Measurements from ENCODE around the gene C1QTNF3.
"Not testable (repeated sequence)": the region's sequence is repeated elsewhere in the genome, so short reads cannot be mapped to it uniquely, and the experiment has no call there.

The C1QTNF3 gene

DNA sequence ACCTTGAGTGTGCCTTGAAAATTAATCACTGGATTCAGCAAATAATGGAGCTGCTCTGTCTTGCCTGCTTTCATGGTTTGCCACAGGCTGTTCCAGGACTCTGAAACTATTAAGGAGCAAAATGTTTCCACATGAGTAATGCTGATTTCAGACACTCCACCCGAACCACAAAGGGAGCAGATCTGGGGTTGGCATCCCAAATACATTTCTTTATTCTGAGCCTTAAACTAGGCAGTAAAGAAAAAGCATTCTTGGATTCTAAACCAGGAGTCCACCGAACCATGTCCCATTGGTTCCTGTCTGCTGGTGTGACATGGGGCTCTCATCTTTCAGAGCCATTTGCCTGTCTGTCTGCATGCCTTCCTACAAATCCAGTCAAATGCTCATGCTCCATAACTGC lies 10.1 kb upstream of the C1QTNF3 start:
- DNase-seq (ENCODE audit: low read depth in 2 of 3, low spot score in 1 of 3), result no peak

DNA sequence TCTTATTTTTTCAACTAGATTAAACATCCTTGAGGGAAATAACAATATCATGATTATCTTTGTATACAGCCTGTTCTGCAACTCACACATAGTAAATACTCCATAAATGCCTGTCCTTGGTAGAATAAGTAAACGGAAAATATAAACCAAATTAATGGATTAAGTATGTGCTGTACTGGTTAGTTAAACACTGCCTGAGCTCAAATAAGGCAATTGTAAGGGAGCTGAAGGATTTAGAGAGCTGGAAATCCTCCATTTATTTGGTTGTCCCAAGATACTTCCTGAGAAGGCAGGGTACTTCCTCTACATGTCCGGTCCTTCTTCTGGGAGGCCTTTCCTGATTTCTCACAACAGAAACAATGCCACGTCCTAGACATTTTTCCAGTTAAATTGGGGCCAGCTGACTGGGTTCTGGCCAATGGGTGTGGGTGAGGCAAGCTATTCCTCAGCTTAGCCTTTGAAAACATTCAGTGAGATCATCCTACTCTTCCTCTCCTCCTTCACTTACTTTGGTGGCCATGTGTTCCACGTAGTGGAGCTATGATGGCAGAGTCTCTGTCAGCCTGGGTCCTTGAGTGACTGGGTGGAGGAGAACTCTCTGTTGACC lies 8.5 kb upstream of the C1QTNF3 start:
- DNase-seq (ENCODE audit: low read depth in 2 of 3, low spot score in 1 of 3), result no peak

DNA sequence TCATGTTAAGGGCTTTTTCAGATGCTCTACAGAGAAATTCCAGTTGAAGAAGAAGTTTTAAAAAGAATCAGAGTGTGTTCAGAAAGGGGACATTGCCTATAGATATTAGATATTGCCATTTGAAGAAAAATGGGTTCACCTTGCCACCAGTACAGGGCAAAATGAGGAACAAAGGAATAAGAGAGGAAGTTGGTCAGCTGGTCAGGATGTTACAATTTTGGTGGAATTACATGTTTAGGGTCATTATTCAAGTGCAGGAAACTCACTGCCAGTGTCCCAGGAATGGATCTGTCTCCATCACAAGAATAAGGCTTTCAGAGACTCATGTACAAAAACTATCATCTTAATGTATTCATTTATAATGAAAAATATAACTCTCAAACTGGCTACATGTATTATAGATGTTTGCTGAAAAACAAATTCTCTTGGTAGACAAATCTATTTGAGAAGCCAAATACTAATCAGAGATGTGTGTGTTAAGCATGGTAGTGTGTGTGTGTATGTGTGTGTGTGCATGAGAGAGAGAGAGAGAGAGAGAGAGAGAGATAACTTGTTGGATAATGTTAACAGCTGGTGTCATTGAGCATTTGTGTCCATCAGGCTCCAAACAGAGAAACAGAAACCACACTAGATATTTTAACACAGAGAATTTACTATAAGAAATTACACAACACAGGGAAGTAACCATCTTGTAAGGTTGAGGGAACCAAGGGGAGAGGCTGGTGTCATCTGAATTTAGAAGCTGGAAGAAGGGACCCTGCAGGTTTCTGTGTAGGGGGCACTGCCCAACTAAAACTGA lies 5.0 kb upstream of the C1QTNF3 start:
- no peak for DNase-seq (ENCODE audit: low read depth in 2 of 3, low spot score in 1 of 3)

DNA sequence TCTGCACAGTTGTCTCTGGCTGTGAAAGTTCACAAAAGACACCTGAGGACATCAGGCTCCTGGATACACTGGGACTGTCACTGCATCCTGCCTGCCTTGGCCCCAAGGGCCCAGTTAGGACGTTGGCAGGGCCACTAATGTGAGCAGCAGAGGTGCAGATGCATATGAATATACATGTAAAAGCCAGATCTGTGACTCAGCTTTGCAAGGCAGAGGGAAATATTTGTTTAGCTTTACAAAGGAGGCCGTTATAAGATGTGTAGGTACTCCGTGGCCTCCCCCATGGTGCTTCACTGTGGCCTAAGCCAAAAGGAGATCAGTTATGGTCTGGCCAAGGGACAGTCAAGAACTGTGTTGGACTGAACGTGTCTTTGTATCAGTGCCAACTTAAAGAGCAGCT lies 4.1 kb upstream of the C1QTNF3 start:
- DNase-seq (ENCODE audit: low read depth in 2 of 3, low spot score in 1 of 3), result no peak

DNA sequence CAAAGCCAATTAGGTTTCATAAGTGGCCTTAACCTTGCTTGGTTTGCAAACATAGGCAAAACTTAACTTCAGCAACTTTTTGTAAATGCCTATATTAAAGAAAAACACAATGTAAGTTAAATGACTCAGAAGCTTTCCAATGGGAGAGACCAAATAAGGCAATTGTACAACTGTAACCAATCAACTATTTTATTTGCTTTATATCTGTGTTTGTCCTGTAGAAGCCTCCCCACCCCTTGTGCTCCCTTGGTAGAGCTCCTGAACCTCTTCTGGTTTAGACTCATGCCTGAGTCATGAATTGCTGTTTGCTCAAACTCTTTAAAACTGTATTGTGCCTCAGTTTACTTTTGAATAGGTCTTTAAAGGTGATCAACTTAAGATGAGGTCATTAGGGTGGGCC lies 3.0 kb upstream of the C1QTNF3 start:
- DNase-seq (ENCODE audit: low read depth in 2 of 3, low spot score in 1 of 3), result no peak

DNA sequence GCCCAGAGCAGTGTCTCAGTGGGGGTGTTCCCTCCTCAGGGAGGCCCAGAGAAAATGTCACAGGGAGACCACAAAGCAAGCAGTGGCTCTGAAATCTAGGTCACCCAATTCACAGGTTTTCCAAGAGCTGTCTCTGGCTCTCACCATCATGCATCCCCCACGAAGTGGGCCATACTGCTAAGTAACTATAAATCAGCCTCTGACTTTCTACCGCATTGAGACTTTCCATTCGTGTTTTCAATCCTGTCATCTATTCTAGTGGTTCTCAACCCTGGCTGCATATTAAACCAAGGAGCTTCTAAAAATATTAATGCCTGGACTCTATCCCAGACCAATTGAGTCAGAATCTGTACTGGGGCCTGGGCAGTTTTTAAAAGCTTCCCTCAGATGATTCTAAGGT lies 2.0 kb upstream of the C1QTNF3 start:
- no peak for DNase-seq (ENCODE audit: low read depth in 2 of 3, low spot score in 1 of 3)

DNA sequence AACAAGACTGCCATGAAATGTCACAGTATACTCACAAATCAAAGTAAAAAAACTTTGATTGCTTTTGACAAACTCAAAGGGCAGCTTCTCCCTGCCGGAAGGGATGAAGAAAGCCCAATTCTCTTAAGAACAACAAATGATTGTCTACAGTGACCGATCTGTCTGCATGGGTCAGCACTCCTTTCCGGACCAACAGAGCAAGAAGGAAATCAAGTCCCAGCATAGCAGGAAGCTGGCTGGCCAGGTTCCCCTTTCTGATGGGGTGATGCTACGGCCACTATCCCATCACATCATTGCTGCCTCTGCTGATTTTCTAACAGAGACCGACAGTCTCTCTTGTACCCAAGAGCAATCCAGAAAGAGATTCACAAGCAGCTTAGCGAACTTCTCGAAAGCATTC lies 692 bp downstream of the C1QTNF3 start:
- DNase-seq (ENCODE audit: low read depth in 2 of 3, low spot score in 1 of 3), result no peak

DNA sequence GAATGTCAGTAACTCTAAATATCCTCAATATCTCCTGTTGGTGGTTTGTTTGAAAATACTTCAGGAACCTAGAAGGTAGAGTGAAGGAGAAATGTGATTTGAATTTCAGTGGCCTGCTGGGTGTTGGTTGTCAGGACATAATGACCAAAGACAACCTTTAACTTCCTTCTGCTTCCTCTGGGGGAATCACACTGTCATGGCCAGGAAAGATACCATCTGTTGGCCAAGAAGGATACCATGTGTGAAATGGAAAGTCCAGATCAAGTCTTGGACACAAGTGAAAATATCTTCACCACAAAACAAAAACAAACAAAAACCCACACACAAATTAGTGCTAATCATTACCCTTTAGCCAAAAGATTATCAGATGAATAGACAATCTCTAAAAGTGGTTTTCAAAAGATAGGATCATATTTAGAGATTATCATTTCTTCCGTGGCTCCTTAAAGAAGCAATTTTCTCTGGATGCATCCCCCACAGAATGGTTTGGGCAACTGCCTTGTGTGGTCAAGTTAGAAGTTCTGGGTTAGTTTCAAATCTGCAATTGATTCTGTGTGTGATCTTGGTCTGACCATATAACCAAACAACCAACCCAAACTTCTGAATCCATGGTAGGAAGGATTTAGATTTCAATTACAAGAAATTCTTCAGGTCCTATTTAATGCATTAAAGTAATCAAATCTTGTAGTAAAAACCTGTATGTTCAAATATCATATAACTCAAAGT lies 1.6 kb downstream of the C1QTNF3 start:
- DNase-seq (ENCODE audit: low read depth in 2 of 3, low spot score in 1 of 3), result no peak

DNA sequence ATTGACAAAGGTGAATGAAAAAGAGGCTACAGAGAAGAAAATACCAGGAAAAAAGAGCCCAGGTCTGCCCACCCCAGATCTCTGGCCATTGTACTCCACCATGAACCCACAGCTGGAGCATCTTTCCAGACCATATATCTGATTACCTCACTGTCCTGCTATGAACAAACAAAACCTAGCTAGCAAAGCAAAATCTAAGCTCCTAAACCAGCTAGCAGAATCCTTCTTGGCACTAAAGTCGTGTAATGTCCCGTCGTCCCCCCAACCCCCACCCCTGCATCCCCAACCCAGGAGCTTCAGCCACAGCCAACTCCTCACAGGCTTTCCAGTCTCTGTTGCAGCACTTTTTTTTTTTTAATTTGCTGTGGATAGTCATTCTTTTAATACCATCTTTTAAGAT lies 2.5 kb downstream of the C1QTNF3 start:
- DNase-seq (ENCODE audit: low read depth in 2 of 3, low spot score in 1 of 3), result no peak

DNA sequence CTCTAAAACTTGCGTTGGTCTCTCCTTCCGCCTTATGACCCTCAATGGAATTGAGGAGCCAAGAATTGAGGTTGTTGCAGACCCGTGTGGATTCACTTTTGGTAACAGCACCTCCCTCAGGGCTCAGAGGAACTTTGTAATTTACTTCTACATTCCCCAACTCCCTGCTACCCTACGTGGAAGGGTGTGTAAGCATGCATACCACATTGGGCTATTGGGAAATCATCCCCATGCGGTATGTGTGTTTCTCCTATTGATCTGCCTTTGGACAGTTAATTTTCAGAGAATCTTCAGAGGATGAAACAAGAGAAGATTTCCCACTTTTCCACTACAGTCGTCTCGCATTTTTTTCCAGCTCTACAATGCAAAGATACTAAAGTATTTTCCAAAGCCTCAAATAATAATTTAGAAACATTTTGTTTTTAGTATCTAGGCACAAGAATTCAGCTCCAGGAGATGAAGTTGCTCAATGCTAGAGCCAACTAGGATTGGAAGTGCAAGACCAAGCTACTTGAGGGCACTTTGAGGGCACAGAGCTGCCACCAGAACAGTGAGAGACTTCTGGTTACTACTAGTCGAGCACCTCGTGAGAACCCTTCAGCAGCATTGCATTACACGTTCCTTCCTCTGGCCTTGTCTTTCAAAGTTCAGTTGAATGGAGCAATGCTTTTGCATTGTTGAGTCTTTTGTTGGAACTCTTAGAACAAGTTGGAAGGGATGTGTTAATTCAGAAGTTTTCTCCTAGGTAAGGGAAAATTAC lies 3.4 kb downstream of the C1QTNF3 start:
- no peak for DNase-seq (ENCODE audit: low read depth in 2 of 3, low spot score in 1 of 3)

DNA sequence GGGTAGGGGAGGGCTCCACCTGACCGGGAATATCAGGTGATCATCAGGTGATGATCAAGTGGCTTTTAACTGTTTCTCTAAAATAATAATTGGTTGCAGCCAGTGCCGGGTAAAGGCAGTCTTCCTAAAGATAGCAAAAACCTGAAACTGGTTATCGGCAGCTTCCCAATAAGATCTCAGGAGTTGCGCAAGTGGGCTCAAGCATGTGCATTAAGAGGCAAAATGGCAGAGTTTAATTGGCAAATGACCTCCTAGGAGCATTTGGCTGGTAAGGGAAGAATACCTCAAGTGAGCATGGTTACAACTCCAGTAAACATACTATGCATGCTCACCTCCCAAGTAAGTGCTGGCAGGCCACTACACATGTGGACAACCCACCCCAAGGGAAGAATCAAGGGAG lies 4.2 kb downstream of the C1QTNF3 start:
- DNase-seq (ENCODE audit: low read depth in 2 of 3, low spot score in 1 of 3), result no peak

DNA sequence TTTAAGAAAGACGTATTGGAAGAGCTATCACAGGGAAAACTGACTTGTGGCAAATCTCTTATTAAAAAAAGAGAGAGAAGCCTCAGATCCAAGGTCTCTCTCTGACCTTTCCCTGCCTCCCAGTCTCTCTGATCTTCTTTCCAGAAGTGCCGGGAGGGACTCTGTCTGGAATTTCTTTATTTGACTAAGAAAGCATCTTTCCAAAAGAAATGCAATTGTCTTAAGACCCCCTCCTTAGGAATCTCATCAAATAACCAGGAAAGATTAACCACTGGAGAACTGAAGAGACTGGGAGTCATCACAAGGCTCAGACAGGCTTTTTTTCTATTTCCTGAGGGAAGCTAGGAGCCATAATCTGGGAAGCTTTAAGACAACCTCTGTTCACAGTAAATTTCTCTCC lies 4.6 kb downstream of the C1QTNF3 start:
- no peak for DNase-seq (ENCODE audit: low read depth in 2 of 3, low spot score in 1 of 3)

DNA sequence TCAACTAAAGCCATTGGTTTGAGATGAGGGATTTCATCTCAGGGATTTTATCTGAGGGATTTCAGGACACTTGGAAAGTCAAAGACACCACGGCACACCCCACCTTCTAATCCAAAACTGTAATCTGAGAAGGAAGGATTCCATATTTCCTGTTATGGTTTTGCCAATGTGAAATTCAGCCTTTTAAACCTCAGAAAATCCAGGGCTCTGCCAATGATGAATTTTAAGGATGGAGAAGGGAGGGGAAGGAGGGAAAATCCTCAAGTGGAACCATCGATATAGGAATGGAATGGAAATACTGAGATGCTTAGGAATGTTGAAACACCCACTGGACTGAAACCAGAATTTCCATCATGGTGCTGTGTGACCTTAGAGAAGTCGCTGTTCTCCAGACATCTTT lies 5.3 kb downstream of the C1QTNF3 start:
- no peak for DNase-seq (ENCODE audit: low read depth in 2 of 3, low spot score in 1 of 3)

DNA sequence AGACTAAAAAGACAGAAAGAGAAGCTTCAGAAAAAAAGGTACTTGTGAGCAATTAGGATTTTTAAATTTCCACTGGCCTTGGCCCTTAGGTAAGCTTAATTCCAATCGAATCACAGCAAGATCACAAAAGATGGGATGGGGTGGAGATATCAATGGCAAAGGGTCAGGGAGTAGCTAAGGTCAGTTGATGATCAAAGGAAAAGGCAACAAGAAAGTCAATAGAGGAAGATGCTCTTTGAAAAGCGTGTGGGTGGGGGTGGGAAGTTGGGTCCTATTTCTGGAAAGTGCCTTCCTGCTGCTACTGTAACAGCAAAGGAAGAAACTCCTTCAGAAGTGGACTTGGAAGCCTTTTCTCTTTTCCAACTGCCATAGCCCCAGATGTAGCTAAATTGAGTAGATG lies 7.3 kb downstream of the C1QTNF3 start:
- DNase-seq (ENCODE audit: low read depth in 2 of 3, low spot score in 1 of 3), result no peak

DNA sequence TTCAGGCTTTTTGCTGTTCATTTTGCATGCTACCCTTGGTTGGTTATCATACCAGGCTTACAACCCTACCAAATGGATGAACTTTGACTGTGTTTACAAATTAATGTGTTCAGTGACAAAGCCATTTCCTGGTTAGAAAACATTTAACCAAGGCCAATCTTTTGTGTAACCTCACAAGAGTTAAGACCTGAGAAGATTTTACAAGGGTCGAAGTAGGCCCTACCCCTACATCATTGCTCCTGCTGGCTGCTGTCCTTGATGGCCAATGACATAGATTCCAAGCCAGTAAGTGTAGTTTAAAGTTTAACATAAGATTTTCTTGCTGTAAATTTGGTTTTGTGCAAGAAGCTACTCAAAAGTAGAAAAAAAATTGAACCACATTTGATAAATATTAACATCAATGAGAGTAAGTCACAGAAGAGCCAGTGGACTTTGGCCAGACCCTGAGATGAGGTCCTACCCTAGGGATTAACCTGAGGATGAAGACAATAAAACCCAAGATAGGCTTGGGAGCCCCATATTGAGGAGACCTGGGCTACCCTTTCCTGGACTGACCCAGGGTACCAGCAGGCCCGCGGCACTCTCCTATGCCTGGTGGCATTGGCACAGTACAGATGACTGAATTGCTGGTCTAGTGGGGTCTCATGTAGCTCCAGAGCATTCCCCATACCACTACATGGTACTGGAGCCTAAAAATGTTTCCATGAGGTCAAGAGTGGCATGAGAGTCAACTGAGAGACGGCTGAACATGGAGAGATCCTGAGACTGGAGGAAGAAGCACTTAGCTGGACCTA lies 8.3 kb downstream of the C1QTNF3 start:
- DNase-seq (ENCODE audit: low read depth in 2 of 3, low spot score in 1 of 3), result no peak

DNA sequence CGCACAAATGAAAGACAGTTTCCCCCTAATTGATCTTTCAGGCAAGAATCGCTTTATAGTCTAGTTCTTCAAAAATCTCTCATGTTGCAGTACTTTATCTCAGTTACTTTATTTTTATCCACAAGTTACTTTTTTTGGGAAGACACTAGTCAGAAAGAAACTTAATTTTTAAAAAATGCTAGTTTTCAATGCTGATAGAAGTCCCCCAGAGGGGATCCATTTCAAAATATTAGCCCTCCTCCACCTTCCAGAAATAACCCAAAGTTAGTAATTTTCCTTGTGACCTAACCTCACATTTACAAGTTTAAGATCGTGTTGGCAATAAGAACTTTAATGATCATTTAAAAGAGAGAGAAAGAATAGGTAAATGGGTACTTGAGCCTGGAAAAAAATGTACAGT lies 11.0 kb downstream of the C1QTNF3 start:
- DNase-seq (ENCODE audit: low read depth in 2 of 3, low spot score in 1 of 3), result no peak

DNA sequence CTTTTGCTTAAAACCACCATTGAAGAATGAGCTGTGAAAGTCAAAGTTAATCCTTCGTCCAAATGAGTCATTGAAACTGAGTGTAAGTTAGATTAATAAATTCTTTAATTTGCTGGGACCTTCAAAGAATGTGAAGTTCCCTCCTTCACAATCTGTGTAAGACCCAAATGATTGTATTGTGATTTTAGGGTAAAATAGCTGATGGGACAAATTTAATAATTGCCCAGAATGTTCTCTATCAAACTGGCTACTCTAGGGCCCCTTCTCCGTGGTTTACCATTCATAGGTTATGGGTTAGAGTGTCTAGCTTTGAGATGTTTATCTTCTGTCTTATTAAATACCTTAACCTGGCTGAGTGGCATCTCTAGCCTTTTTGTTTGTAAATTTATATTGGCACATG lies 11.9 kb downstream of the C1QTNF3 start:
- DNase-seq (ENCODE audit: low read depth in 2 of 3, low spot score in 1 of 3), result no peak

DNA sequence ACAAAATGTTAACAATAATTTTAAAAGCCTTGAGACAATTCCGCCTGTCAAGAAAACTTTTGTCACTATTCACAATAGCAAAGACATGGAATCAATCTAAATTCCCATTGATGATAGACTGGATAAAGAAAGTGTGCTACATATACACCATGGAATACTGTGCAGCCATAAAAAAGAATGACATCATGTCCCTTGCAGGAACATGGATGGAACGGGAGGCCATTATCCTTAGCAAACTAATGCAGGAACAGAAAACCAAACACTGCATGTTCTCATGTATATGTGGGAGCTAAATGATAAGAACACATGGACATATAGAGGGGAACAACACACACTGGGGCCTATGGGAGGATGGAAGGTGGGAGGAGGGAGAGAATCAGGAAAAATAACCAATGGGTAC lies 12.4 kb downstream of the C1QTNF3 start:
- not testable (repeated sequence) for DNase-seq (ENCODE audit: low read depth in 2 of 3, low spot score in 1 of 3)

DNA sequence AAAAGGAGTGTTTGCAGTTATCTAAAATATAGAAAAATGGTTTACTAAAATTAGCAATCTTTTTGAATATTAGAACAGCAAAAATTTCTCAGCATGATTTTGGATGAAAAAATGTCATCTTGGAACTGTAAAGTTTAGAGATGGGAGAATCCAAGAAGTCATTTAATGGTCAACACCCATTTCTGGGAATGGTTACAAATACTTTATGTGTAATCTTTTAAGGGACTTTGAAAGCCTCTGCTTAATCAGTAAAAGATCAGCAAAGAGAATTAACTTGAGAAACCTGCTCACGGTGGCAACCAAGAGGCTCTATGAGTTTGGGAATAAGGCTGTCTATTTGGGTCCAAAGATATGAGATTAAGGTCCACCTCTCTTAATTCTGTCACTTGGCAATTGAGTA lies 13.0 kb downstream of the C1QTNF3 start:
- no peak for DNase-seq (ENCODE audit: low read depth in 2 of 3, low spot score in 1 of 3)

DNA sequence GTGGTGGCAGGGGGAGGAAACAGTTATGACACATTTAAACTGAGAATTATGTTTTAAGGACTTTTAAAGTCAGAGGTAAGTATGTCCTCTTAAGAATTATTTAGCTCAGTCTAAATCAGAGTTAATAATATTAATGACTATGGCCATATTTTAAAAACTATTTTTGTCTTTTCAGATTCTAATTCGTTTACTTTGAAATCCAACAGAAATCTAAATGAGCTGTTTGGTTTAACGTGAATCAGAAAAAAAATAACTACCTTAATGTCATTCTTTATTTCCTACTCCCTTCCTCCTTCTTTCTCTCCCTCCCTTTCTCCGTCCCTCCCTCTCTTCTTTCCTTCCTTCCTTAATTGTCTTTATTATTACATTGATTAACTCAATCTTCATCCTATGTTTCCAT lies 14.7 kb downstream of the C1QTNF3 start:
- DNase-seq (ENCODE audit: low read depth in 2 of 3, low spot score in 1 of 3), result no peak
